ENCODE data around the gene SPACA7. TPM values are rescaled to one million over a fixed set of nuclear protein-coding genes. Genes with fewer than 3 reads are reported as not detected.

Gene SPACA7
- total RNA-seq, 2 donors from 2014 or later = 4.9 TPM; not detected in 1

DNA sequence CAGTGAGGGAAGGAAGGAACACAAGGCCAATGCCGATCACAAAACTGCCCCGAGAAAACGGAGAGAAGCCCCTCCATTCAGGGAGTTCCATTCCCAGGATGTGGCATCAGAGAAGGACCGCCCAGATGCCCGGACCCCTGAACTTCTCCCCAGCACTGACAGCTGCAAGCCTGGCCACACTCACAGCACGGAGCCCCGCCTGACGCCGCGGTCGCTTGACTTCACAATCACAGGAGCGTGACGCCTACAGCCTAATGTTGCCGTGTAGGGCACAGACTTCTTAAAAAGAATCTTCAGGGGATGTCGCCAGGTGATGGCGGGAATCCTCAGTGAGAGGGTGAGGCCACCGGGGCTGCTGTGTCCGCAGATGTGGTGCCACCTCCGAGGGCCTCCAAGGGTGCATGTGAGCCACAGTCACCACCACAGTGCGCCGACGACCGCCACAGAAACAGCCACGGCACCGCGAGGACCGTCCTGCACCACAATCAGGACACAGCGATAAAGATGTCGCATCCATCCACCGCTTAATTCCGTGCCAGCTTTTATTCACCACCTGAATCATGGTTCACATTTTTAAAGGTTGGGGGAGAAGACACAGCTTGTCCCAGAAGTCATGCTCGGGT, 77.2 kb downstream of the SPACA7 start:
- no peak for DNase-seq (ENCODE audit: low spot score)
- Histone ChIP-seq H3K9me3 (no peaks in the 10 kb centered on the region), H3K27me3 (replicated peaks; ENCODE audit: insufficient read depth) (no peaks in the 10 kb centered on the region), H3K4me3 (no peak overlapping the region), H3K27ac (no peak overlapping the region), H3K36me3 (no peaks in the 10 kb centered on the region), H3K4me1 (replicated peaks) (no peaks in the 10 kb centered on the region)
- 92% methylated on average over 32 of the region's 32 CpGs for whole genome bisulfite sequencing
- TF ChIP-seq POLR2AphosphoS5 (IDR thresholded peaks at IDR 0.05) (no peak), POLR2A (IDR thresholded peaks at IDR 0.05) (no peak)
- TF ChIP-seq, protein P1, sequence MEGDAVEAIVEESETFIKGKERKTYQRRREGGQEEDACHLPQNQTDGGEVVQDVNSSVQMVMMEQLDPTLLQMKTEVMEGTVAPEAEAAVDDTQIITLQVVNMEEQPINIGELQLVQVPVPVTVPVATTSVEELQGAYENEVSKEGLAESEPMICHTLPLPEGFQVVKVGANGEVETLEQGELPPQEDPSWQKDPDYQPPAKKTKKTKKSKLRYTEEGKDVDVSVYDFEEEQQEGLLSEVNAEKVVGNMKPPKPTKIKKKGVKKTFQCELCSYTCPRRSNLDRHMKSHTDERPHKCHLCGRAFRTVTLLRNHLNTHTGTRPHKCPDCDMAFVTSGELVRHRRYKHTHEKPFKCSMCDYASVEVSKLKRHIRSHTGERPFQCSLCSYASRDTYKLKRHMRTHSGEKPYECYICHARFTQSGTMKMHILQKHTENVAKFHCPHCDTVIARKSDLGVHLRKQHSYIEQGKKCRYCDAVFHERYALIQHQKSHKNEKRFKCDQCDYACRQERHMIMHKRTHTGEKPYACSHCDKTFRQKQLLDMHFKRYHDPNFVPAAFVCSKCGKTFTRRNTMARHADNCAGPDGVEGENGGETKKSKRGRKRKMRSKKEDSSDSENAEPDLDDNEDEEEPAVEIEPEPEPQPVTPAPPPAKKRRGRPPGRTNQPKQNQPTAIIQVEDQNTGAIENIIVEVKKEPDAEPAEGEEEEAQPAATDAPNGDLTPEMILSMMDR (IDR thresholded peaks at IDR 0.05) = no peak
- intact Hi-C loops (cut with DNase I) = no loop called here

DNA sequence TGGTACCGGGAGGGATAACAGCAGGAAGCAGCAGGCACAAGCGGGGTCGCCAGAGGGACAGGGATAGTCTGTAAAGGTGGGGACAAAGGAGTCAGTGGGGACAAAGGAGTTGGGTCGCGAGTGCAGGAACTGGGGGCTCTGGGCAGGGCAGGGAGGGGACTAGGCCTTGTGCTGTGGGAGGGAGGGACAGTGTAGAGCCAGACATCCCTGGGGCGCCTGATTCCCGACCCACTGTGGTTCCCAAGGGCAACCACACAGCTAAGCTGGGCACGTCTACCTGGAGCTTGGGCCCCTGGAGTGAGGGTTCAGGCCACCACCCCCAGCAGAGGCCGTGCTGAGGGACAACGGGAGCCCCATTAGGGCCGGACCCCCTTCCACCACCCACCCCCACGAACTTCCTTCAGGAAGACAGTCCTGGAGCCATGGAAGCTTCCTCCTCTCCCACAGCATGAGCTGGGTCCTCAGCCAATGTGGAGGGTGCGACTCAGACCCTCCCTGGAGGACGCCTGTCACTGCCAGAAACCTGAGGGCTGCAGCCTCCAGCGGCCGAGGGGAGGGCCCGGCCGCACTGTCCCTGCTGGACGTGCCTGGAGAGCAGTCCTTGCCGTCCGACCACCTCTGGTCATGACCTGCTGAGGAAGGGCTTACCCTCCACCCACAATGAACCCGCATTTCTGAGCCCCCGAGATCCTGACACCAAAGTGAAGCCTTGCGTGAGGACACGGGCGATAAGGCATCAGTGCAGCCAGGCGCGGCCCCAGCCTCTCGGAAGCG, 77.9 kb downstream of the SPACA7 start:
- no peaks in the 10 kb centered on the region for H3K27me3 ChIP-seq (replicated peaks; ENCODE audit: insufficient read depth)
- H3K4me3 ChIP-seq = no peak overlapping the region
- no peaks in the 10 kb centered on the region for H3K9me3 ChIP-seq
- WGBS = 89% methylated on average over 27 of the region's 30 CpGs
- intact Hi-C loops (cut with DNase I) = no loop called here
- no peaks in the 10 kb centered on the region for H3K4me1 ChIP-seq (replicated peaks)
- no peak overlapping the region for H3K27ac ChIP-seq
- no peak for DNase-seq (ENCODE audit: low spot score)
- no peaks in the 10 kb centered on the region for H3K36me3 ChIP-seq
- no peak for TF ChIP-seq POLR2A (IDR thresholded peaks at IDR 0.05)
- no peak for TF ChIP-seq POLR2AphosphoS5 (IDR thresholded peaks at IDR 0.05)
- TF ChIP-seq, protein P1 (IDR thresholded peaks at IDR 0.05) = no peak

DNA sequence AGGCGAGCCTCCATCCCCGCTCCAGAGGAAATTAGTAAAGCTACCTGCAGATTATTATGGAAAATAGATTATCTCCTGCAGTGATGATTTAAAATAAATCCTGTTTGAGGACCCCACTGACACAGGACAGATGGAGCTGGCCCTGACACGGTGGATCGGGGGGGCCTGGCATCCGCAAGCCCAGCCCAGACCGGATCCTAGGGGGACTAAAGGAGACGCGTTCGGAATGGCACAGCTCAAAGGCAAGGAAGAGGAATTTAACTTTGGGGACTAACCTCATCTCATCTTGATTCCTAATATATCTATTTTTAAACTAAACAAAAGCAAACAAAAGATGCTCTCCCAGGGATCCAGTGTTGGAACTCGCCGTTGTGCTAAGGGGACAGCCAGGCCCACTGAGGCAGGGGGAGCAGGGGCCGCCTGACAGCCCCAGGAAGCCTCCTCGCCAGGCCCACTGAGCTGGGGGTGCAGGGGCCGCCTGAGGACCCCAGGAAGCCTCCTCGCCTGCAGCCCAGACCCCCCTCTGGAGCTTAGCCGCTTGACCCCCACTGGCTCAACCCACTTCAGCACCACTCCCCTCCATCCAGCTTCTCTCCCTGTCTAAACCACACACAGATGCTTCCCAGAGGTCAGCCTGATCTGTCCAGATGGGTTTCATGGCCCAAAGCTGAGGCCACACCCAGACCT, 78.6 kb downstream of the SPACA7 start:
- no peak overlapping the region for H3K27ac ChIP-seq
- no peaks in the 10 kb centered on the region for H3K27me3 ChIP-seq (replicated peaks; ENCODE audit: insufficient read depth)
- H3K4me3 ChIP-seq = no peak overlapping the region
- TF ChIP-seq POLR2A (IDR thresholded peaks at IDR 0.05) (no peak), POLR2AphosphoS5 (IDR thresholded peaks at IDR 0.05) (no peak)
- TF ChIP-seq, protein P1 (IDR thresholded peaks at IDR 0.05) = no peak
- 73% methylated on average over 16 of the region's 16 CpGs for WGBS
- intact Hi-C loops (cut with DNase I) = no loop called here
- no peaks in the 10 kb centered on the region for H3K9me3 ChIP-seq
- DNase-seq (ENCODE audit: low spot score) = no peak
- H3K4me1 ChIP-seq (replicated peaks) = no peaks in the 10 kb centered on the region
- H3K36me3 ChIP-seq = no peaks in the 10 kb centered on the region

DNA sequence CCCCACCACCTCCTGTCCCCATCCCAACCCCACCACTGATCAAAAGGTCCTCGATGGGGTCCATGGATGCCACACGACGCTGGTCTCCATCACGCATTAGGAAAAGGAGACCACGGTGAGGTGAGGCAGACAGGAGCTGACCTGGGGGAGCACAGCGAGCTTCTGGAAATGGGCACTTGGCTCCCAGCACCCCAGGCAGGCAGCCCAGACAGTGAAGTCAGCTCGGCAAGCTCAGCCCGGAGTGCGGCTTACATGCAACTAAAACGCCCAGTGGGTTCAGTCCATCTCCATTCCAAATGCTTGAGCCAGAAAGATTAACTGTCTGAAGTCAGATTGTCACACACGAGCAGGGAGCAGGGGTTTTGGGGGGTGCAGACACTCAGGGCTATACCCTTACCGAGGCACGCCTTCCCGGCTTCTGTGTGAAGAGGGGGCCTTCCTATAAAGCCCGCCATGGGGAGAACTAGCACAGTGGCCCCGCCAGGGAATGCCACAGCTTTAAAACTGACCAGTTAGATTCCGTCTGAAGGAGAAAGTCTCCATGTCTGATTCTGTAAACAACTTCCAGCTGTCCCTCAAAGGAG, 79.4 kb downstream of the SPACA7 start:
- H3K4me3 ChIP-seq = no peak overlapping the region
- DNase-seq (ENCODE audit: low spot score) = no peak
- H3K36me3 ChIP-seq = no peaks in the 10 kb centered on the region
- 89% methylated on average over 17 of the region's 17 CpGs for WGBS
- no peaks in the 10 kb centered on the region for H3K27me3 ChIP-seq (replicated peaks; ENCODE audit: insufficient read depth)
- H3K27ac ChIP-seq = no peak overlapping the region
- no peak for TF ChIP-seq POLR2AphosphoS5 (IDR thresholded peaks at IDR 0.05)
- no peak for TF ChIP-seq POLR2A (IDR thresholded peaks at IDR 0.05)
- TF ChIP-seq, protein P1 (IDR thresholded peaks at IDR 0.05) = no peak
- intact Hi-C loops (cut with DNase I) = no loop called here
- no peaks in the 10 kb centered on the region for H3K4me1 ChIP-seq (replicated peaks)
- H3K9me3 ChIP-seq = no peaks in the 10 kb centered on the region
